HG03280 (cell line): ENCODE data around the gene CCDC60.

Experiments
- ATAC-seq: cut with Tn5 transposase; IDR thresholded peaks from one replicate; pipeline ENCODE4 v1.9.1; 2021; ENCODE audit warnings: mild to moderate bottlenecking, moderate library complexity; ENCODE audit not compliant: unreplicated experiment

Gene CCDC60

GRCh38 chr12:119512772-119513497 lies 178.4 kb downstream of the CCDC60 start:
- no peak for ATAC-seq

GRCh38 chr12:119528241-119528640 lies 193.7 kb downstream of the CCDC60 start:
- no peak for ATAC-seq

- no peak for ATAC-seq
Observed at GRCh38 chr12:119540476-119540875, 205.9 kb downstream of the CCDC60 start.

- ATAC-seq = no peak
Observed at GRCh38 chr12:119544765-119545625, 210.5 kb downstream of the CCDC60 start.

GRCh38 chr12:119546340-119546739 lies 211.8 kb downstream of the CCDC60 start:
- no peak for ATAC-seq

GRCh38 chr12:119547001-119547400 lies 212.5 kb downstream of the CCDC60 start:
- ATAC-seq = no peak

GRCh38 chr12:119556854-119557253 lies 222.3 kb downstream of the CCDC60 start:
- no peak for ATAC-seq

- ATAC-seq = no peak
Observed at GRCh38 chr12:119565404-119565803, 230.9 kb downstream of the CCDC60 start.

GRCh38 chr12:119570771-119571170 lies 236.2 kb downstream of the CCDC60 start:
- ATAC-seq = no peak

GRCh38 chr12:119573086-119573485 lies 238.6 kb downstream of the CCDC60 start:
- no peak for ATAC-seq

GRCh38 chr12:119574255-119574654 lies 239.7 kb downstream of the CCDC60 start:
- ATAC-seq = no peak

GRCh38 chr12:119576118-119576810 lies 241.7 kb downstream of the CCDC60 start:
- no peak for ATAC-seq

- no peak for ATAC-seq
Observed at GRCh38 chr12:119576915-119577314, 242.4 kb downstream of the CCDC60 start.

GRCh38 chr12:119578112-119578511 lies 243.6 kb downstream of the CCDC60 start:
- ATAC-seq = no peak

- ATAC-seq = no peak
Observed at GRCh38 chr12:119589097-119589496, 254.6 kb downstream of the CCDC60 start.

- no peak for ATAC-seq
Observed at GRCh38 chr12:119589634-119590033, 255.1 kb downstream of the CCDC60 start.
